Calu3 (cell line): ENCODE data around the gene MLPH. TPM values are rescaled to one million over a fixed set of nuclear protein-coding genes. Genes with fewer than 3 reads are reported as not detected.
A peak's percentile ranks its signal among the peaks of the same experiment; 100 is the strongest.
"Not testable (repeated sequence)": the region's sequence is repeated elsewhere in the genome, so short reads cannot be mapped to it uniquely, and the experiment has no call there.

Experiments
- BruUV-seq: library from RNA; stranded (reverse); fragments of 400-500 nt; replicated peaks from 2 replicates; lab custom pipeline; 2021; lab: Mats Ljungman, UMichigan
- CTCF ChIA-PET: fragments of 300-600 bp; sonication (Branson Sonifier 250); formaldehyde crosslinking; loops from one replicate; lab custom pipeline; 2022; ENCODE audit warnings: antibody characterized with exemption; lab: Charles Lee
- DNase-seq: peaks from one replicate; pipeline ENCODE4 v3.0.0; 2022
- H3K27ac Mint-ChIP-seq: one replicate; pipeline ENCODE4 v1.8.0; 2022; ENCODE audit warnings: mixed read lengths; ENCODE audit not compliant: unreplicated experiment
- H3K27me3 Mint-ChIP-seq: one replicate; pipeline ENCODE4 v1.8.0; 2022; ENCODE audit warnings: mixed read lengths; ENCODE audit not compliant: unreplicated experiment
- H3K36me3 Mint-ChIP-seq: one replicate; pipeline ENCODE4 v1.8.0; 2022; ENCODE audit warnings: mild to moderate bottlenecking, moderate library complexity, mixed read lengths; ENCODE audit not compliant: insufficient read depth, unreplicated experiment
- H3K4me1 Mint-ChIP-seq: one replicate; pipeline ENCODE4 v1.8.0; 2022; ENCODE audit warnings: mild to moderate bottlenecking, low read depth, mixed read lengths; ENCODE audit not compliant: unreplicated experiment
- H3K4me3 Mint-ChIP-seq: one replicate; pipeline ENCODE4 v1.8.0; 2022; ENCODE audit warnings: mild to moderate bottlenecking, low read depth, moderate library complexity, mixed read lengths; ENCODE audit not compliant: unreplicated experiment
- H3K9me3 Mint-ChIP-seq: one replicate; pipeline ENCODE4 v1.8.0; 2022; ENCODE audit warnings: low read depth, mixed read lengths; ENCODE audit not compliant: unreplicated experiment
- CTCF ChIP-seq: fragments of 200-600 bp; IDR thresholded peaks from one replicate; pipeline ENCODE4 v1.8.0; 2022; ENCODE audit warnings: antibody characterized with exemption; ENCODE audit not compliant: unreplicated experiment
- intact Hi-C: fragments of 100-400 bp; cut with micrococcal nuclease; formaldehyde crosslinking; loops from one replicate; pipeline ENCODE4 v1.10.0; 2022; ENCODE audit not compliant: unreplicated experiment
- total RNA-seq: library from RNA; stranded (reverse); gene quantifications from 2 replicates; pipeline ENCODE4 v1.2.3, GENCODE V29; 2022

Gene MLPH
- total RNA-seq, 1 experiment from 2014 or later: 39.8 TPM

GRCh38 chr2:237464757-237465391, 22.2 kb upstream of the MLPH start:
- DNase-seq: no peak
- Mint-ChIP-seq H3K4me3 (no peak overlapping the region), H3K27me3 (peaks cover 7% of the 10 kb centered on the region), H3K9me3 (no peaks in the 10 kb centered on the region), H3K36me3 (no peaks in the 10 kb centered on the region), H3K4me1 (peaks cover 8% of the 10 kb centered on the region), H3K27ac (no peak overlapping the region)
- intact Hi-C loops: no loop called here
- CTCF ChIA-PET: no interaction called here
- BruUV-seq: no TSS peak
- TF ChIP-seq CTCF: no peak

- intact Hi-C loops: no loop called here
- no peak for TF ChIP-seq CTCF
- Mint-ChIP-seq H3K9me3 (no peaks in the 10 kb centered on the region), H3K4me3 (no peak overlapping the region), H3K27ac (peak overlapping the region; percentile 11), H3K36me3 (no peaks in the 10 kb centered on the region), H3K4me1 (peaks cover 8% of the 10 kb centered on the region), H3K27me3 (peaks cover 13% of the 10 kb centered on the region)
- no TSS peak for BruUV-seq
- CTCF ChIA-PET: no interaction called here
- no peak for DNase-seq
These were observed 21.4 kb upstream of the MLPH start for GRCh38 chr2:237465515-237466148.

GRCh38 chr2:237466211-237466610, 20.8 kb upstream of the MLPH start:
- DNase-seq: no peak
- H3K27me3 Mint-ChIP-seq: peaks cover 13% of the 10 kb centered on the region
- H3K4me3 Mint-ChIP-seq: no peak overlapping the region
- H3K9me3 Mint-ChIP-seq: no peaks in the 10 kb centered on the region
- intact Hi-C loops: no loop called here
- CTCF ChIA-PET: no interaction called here
- H3K36me3 Mint-ChIP-seq: no peaks in the 10 kb centered on the region
- no TSS peak for BruUV-seq
- peak overlapping the region; percentile 11 for H3K27ac Mint-ChIP-seq
- peaks cover 8% of the 10 kb centered on the region for H3K4me1 Mint-ChIP-seq
- TF ChIP-seq CTCF: no peak

GRCh38 chr2:237467447-237468179, 19.4 kb upstream of the MLPH start:
- H3K4me3 Mint-ChIP-seq: no peak overlapping the region
- H3K27me3 Mint-ChIP-seq: peaks cover 13% of the 10 kb centered on the region
- no peak for TF ChIP-seq CTCF
- intact Hi-C loops: no loop called here
- no peak overlapping the region for H3K27ac Mint-ChIP-seq
- no peaks in the 10 kb centered on the region for H3K9me3 Mint-ChIP-seq
- peaks cover 8% of the 10 kb centered on the region for H3K4me1 Mint-ChIP-seq
- CTCF ChIA-PET: interaction anchor here (1.2 kb wide), 1 partner anchor 104 kb away, joined by 3 read pairs; no protein-coding TSS in a partner anchor
- H3K36me3 Mint-ChIP-seq: no peaks in the 10 kb centered on the region
- DNase-seq: no peak
- BruUV-seq: no TSS peak

- BruUV-seq, H3K27ac Mint-ChIP-seq, H3K36me3 Mint-ChIP-seq, DNase-seq, H3K4me1 Mint-ChIP-seq, H3K9me3 Mint-ChIP-seq, intact Hi-C loops, H3K4me3 Mint-ChIP-seq: not testable (repeated sequence)
- CTCF ChIA-PET: interaction anchor here (1.6 to 3.0 kb wide), 2 partner anchors 35 to 103 kb away, joined by 3 to 45 read pairs; no protein-coding TSS in a partner anchor
- peaks cover 13% of the 10 kb centered on the region for H3K27me3 Mint-ChIP-seq
These were observed 17.6 kb upstream of the MLPH start for GRCh38 chr2:237469410-237469809.
